Transverse colon (tissue), 4 donors: ENCODE results near the gene GPR148.
"Not testable (repeated sequence)": the region's sequence is repeated elsewhere in the genome, so short reads cannot be mapped to it uniquely, and the experiment has no call there.

Experiments used
- EP300 ChIP-seq: sonication (generic); formaldehyde crosslinking; IDR thresholded peaks from one replicate; pipeline ENCODE4 v1.6.1; 2017; ENCODE audit warnings: antibody characterized with exemption, low read depth
- POLR2A ChIP-seq: fragments of 450-650 bp; IDR thresholded peaks from one replicate; pipeline ENCODE4 v1.6.1; 2016; ENCODE audit warnings: antibody characterized with exemption, mild to moderate bottlenecking, moderate library complexity
- POLR2AphosphoS5 ChIP-seq, 3 donors: sonication (generic); formaldehyde crosslinking; IDR thresholded peaks; one replicate each; pipeline ENCODE4 v1.6.1; 2016; ENCODE audit warnings: antibody characterized with exemption in 3 of 3
- TF ChIP-seq, protein P1 (sequence below), 5 experiments: fragments of 200-600 bp in 3 of 5; fragments of 450-650 bp in 2 of 5; sonication (generic) in 3 of 5; IDR thresholded peaks; 1 replicate in 2 of 5; 2 replicates in 3 of 5; pipeline ENCODE4 v1.5.1; 2016 to 2017; ENCODE audit warnings: antibody characterized with exemption in 5 of 5, inconsistent platforms in 3 of 5, mild to moderate bottlenecking in 2 of 5, moderate library complexity in 1 of 5

DNA sequence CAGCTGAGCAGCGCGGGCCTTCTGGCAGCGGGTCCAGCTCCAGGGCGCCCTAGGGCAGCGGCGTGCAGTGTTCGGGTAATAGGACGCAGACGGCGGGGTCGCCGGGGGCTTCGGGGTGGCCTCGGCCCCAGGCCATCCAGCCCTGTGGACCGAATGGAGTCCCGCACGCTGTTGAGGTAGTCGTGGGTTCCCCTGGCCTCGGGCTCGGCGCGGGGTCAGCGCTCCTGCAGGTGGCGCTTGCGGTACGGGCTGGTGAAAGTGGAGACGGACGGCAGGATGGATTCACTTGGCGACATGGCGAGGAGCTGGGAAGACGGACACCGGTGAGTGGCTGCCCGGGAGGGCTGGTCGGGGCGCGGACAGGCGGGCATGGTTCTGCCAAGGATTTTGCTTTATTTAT, 35.4 kb upstream of the GPR148 start:
- TF ChIP-seq, protein P1, sequence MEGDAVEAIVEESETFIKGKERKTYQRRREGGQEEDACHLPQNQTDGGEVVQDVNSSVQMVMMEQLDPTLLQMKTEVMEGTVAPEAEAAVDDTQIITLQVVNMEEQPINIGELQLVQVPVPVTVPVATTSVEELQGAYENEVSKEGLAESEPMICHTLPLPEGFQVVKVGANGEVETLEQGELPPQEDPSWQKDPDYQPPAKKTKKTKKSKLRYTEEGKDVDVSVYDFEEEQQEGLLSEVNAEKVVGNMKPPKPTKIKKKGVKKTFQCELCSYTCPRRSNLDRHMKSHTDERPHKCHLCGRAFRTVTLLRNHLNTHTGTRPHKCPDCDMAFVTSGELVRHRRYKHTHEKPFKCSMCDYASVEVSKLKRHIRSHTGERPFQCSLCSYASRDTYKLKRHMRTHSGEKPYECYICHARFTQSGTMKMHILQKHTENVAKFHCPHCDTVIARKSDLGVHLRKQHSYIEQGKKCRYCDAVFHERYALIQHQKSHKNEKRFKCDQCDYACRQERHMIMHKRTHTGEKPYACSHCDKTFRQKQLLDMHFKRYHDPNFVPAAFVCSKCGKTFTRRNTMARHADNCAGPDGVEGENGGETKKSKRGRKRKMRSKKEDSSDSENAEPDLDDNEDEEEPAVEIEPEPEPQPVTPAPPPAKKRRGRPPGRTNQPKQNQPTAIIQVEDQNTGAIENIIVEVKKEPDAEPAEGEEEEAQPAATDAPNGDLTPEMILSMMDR (IDR thresholded peaks at IDR 0.05) = peak in 2 of 5 experiments; percentile 14 to 30
- TF ChIP-seq POLR2A; POLR2AphosphoS5 (IDR thresholded peaks at IDR 0.05); EP300: not testable (repeated sequence)
